ENCODE measurements around the gene MARK1.
A peak's percentile ranks its signal among the peaks of the same experiment; 100 is the strongest.

DNA sequence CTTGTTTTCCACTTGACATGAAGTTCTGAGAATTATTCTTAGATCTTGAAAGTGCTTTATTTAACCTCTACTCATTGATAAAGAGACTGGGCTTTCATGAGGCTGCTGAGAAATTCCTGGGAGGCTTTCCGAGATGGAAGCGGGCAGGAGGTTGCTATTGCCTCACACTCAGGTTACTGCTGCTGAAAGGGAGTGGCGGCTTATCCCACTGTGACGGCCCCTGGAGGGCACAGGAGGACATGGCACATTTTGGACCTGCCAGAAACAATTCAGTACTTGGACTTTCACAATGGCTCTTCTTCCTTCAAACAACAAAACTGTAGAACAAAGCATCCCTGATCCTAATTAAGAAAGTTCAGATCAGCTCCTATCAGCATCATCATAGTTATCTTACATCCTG is 16.2 kb upstream of the MARK1 start:
- TF ChIP-seq, protein P1, sequence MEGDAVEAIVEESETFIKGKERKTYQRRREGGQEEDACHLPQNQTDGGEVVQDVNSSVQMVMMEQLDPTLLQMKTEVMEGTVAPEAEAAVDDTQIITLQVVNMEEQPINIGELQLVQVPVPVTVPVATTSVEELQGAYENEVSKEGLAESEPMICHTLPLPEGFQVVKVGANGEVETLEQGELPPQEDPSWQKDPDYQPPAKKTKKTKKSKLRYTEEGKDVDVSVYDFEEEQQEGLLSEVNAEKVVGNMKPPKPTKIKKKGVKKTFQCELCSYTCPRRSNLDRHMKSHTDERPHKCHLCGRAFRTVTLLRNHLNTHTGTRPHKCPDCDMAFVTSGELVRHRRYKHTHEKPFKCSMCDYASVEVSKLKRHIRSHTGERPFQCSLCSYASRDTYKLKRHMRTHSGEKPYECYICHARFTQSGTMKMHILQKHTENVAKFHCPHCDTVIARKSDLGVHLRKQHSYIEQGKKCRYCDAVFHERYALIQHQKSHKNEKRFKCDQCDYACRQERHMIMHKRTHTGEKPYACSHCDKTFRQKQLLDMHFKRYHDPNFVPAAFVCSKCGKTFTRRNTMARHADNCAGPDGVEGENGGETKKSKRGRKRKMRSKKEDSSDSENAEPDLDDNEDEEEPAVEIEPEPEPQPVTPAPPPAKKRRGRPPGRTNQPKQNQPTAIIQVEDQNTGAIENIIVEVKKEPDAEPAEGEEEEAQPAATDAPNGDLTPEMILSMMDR (conservative IDR thresholded peaks at IDR 0.05; ENCODE audit: low read depth in 2 of 2) = peak; percentile 60 to 69
- no peak for TF ChIP-seq ZNF114 (CRISPR knock-in tag; IDR thresholded peaks at IDR 0.05)
